GM12874 (cell line): ENCODE measurements around the gene DHRS9.
A peak's percentile ranks its signal among the peaks of the same experiment; 100 is the strongest.

Source experiments
- CTCF ChIP-seq: IDR thresholded peaks from 2 replicates; pipeline ENCODE4 v1.5.1; 2011; ENCODE audit warnings: low read depth, mild to moderate bottlenecking, control low read depth, low read length, moderate library complexity; ENCODE audit not compliant: insufficient read depth

Gene DHRS9

GRCh38 chr2:169131587-169132512 is 62.5 kb downstream of the DHRS9 start:
- TF ChIP-seq CTCF: peak; percentile 61

GRCh38 chr2:169136885-169137534 is 67.6 kb downstream of the DHRS9 start:
- TF ChIP-seq CTCF: no peak

GRCh38 chr2:169137924-169138323 is 68.6 kb downstream of the DHRS9 start:
- no peak for TF ChIP-seq CTCF

GRCh38 chr2:169139145-169139544 is 69.8 kb downstream of the DHRS9 start:
- TF ChIP-seq CTCF: no peak

- TF ChIP-seq CTCF: no peak
These were observed 70.8 kb downstream of the DHRS9 start for GRCh38 chr2:169139993-169140767.

- peak; percentile 91 for TF ChIP-seq CTCF
These were observed 72.5 kb downstream of the DHRS9 start for GRCh38 chr2:169141713-169142352.
